A673 (cell line): ENCODE results near the gene LRP6. TPM values are rescaled to one million over a fixed set of nuclear protein-coding genes. Genes with fewer than 3 reads are reported as not detected.

Experiments used
- BruUV-seq: library from RNA; stranded (reverse); fragments of 400-500 nt; replicated peaks from 2 replicates; lab custom pipeline; 2021; lab: Mats Ljungman, UMichigan
- CTCF ChIA-PET: fragments of 300-600 bp; sonication (Branson Sonifier 250); formaldehyde crosslinking; loops from one replicate; lab custom pipeline; 2022; ENCODE audit warnings: antibody characterized with exemption; lab: Charles Lee
- POLR2A ChIA-PET: fragments of 300-600 bp; sonication (Branson Sonifier 250); formaldehyde crosslinking; loops from one replicate; lab custom pipeline; 2022; ENCODE audit warnings: antibody characterized with exemption; ENCODE audit not compliant: low non-redundant PET; lab: Charles Lee
- DNase-seq: peaks from one replicate; pipeline ENCODE4 v3.0.0-alpha.2; 2015; ENCODE audit warnings: low spot score
- H3K27ac ChIP-seq: fragments of 200-600 bp; sonication (generic); 2 replicates; pipeline ENCODE4 v1.5.1; 2016; ENCODE audit warnings: mixed run types, low read depth, mild to moderate bottlenecking, mixed read lengths, antibody characterized with exemption, low read length; ENCODE audit not compliant: poor library complexity, severe bottlenecking
- H3K27me3 ChIP-seq: fragments of 200-600 bp; sonication (generic); replicated peaks from 2 replicates; pipeline ENCODE4 v1.6.1; 2017; ENCODE audit warnings: mixed run types, low read depth, mild to moderate bottlenecking, mixed read lengths, antibody characterized with exemption, low read length; ENCODE audit not compliant: insufficient read depth, poor library complexity
- H3K36me3 ChIP-seq: fragments of 200-600 bp; sonication (generic); 2 replicates; pipeline ENCODE4 v1.6.1; 2016; ENCODE audit warnings: mixed run types, mild to moderate bottlenecking, mixed read lengths, antibody characterized with exemption, low read length; ENCODE audit not compliant: insufficient read depth, poor library complexity, severe bottlenecking
- H3K4me1 ChIP-seq: fragments of 200-600 bp; sonication (generic); 2 replicates; pipeline ENCODE4 v1.6.1; 2017; ENCODE audit warnings: mixed run types, mild to moderate bottlenecking, mixed read lengths, antibody characterized with exemption, low read length; ENCODE audit not compliant: insufficient read depth, poor library complexity, severe bottlenecking
- H3K4me3 ChIP-seq: fragments of 200-600 bp; sonication (generic); 2 replicates; pipeline ENCODE4 v1.5.1; 2016; ENCODE audit warnings: low read depth, mixed run types, mild to moderate bottlenecking, mixed read lengths, low read length; ENCODE audit not compliant: poor library complexity, severe bottlenecking
- H3K9me3 ChIP-seq: fragments of 200-600 bp; sonication (generic); 2 replicates; pipeline ENCODE4 v1.6.1; 2016; ENCODE audit warnings: mixed run types, low read depth, mild to moderate bottlenecking, mixed read lengths, antibody characterized with exemption, low read length; ENCODE audit not compliant: poor library complexity, severe bottlenecking
- CTCF ChIP-seq: fragments of 300-800, 200-600 bp; sonication (generic); conservative IDR thresholded peaks from 2 replicates; pipeline ENCODE4 v1.5.1; 2017; ENCODE audit warnings: low read depth, mild to moderate bottlenecking, antibody characterized with exemption, low read length, moderate library complexity, mixed read lengths
- EZH2 ChIP-seq: fragments of 200-600 bp; sonication (generic); IDR thresholded peaks from 2 replicates; pipeline ENCODE4 v1.6.1; 2017; ENCODE audit warnings: borderline replicate concordance, low read depth, mild to moderate bottlenecking, mixed read lengths, antibody characterized with exemption, low read length; ENCODE audit not compliant: poor library complexity, severe bottlenecking
- intact Hi-C: fragments of 100-400 bp; cut with micrococcal nuclease; formaldehyde crosslinking; loops from one replicate; pipeline ENCODE4 v1.10.0; 2022; ENCODE audit not compliant: unreplicated experiment
- total RNA-seq: library from RNA; stranded (reverse); gene quantifications from 2 replicates; pipeline ENCODE4 v1.2.3, GENCODE V29; 2021

LRP6 gene
- total RNA-seq, 1 experiment from 2014 or later = 97.4 TPM

- DNase-seq = no peak
- Histone ChIP-seq H3K4me1 (no peaks in the 10 kb centered on the region), H3K36me3 (no peaks in the 10 kb centered on the region), H3K4me3 (no peak overlapping the region), H3K27ac (no peak overlapping the region), H3K9me3 (no peaks in the 10 kb centered on the region), H3K27me3 (no peaks in the 10 kb centered on the region)
- CTCF ChIA-PET = no interaction called here
- TF ChIP-seq EZH2 (no peak), CTCF (no peak)
- intact Hi-C loops = no loop called here
- no TSS peak for BruUV-seq
- POLR2A ChIA-PET = no interaction called here
These were observed 38.9 kb upstream of the LRP6 start for GRCh38 chr12:12305568-12306300.

- DNase-seq = no peak
- H3K4me1 ChIP-seq = no peaks in the 10 kb centered on the region
- H3K27ac ChIP-seq = no peak overlapping the region
- no TSS peak for BruUV-seq
- H3K36me3 ChIP-seq = no peaks in the 10 kb centered on the region
- H3K9me3 ChIP-seq = no peaks in the 10 kb centered on the region
- intact Hi-C loops = no loop called here
- TF ChIP-seq EZH2 = no peak
- no peak for TF ChIP-seq CTCF
- ChIA-PET CTCF (no interaction called here), POLR2A (no interaction called here)
- H3K27me3 ChIP-seq = no peaks in the 10 kb centered on the region
- no peak overlapping the region for H3K4me3 ChIP-seq
These were observed 36.1 kb upstream of the LRP6 start for GRCh38 chr12:12302976-12303375.

GRCh38 chr12:12301122-12301521 is 34.3 kb upstream of the LRP6 start:
- H3K27ac ChIP-seq = no peak overlapping the region
- POLR2A ChIA-PET = no interaction called here
- no peak for TF ChIP-seq CTCF
- TF ChIP-seq EZH2 = no peak

More at GRCh38 chr12:12301122-12301521, 34.3 kb upstream of the LRP6 start:
- H3K4me1 ChIP-seq = no peaks in the 10 kb centered on the region
- no peaks in the 10 kb centered on the region for H3K36me3 ChIP-seq
- no peak for DNase-seq
- H3K4me3 ChIP-seq = no peak overlapping the region
- no peaks in the 10 kb centered on the region for H3K9me3 ChIP-seq
- intact Hi-C loops = no loop called here
- H3K27me3 ChIP-seq = no peaks in the 10 kb centered on the region
- BruUV-seq = no TSS peak
- CTCF ChIA-PET = no interaction called here
